ENCODE data around the gene ST8SIA1.

The ST8SIA1 gene

DNA sequence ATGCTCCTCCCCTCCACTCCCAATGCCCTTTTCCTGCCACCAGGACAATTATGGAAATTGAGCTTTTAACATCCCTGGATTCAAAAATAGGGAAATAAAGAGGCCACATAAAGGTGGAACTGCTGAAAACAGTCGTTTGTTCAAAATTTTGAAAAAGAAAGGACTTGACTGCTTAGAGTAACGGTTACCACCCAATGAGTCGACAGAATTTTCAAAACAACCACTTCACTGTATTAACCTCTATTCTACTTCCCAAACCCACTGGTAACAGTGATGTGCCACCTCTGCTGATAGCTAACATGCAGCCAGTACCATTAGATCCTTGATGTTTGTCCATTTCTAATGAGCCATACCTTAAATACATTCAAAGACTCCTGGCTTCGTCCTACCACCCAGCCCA, 4.9 kb downstream of the ST8SIA1 start:
- no peak for DNase-seq

DNA sequence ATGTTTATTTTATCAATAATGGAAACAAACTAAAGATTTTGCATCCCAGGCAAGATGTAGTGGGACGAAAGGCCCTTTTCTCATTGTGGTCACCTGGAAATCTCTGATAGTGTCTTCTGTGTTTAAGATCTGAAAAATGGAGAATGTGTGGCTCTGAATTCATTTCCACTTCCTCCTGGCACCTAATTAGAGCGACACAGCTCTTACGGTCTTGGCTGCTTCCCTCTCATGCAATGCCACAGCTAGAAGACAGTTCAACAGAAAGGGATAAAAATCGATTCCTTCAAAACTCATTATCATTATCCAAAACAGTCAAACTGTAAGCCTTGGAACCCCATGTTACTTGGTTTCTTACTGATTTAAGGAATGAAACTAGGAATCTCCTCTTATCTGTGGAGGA, 9.3 kb downstream of the ST8SIA1 start:
- no peak for DNase-seq

DNA sequence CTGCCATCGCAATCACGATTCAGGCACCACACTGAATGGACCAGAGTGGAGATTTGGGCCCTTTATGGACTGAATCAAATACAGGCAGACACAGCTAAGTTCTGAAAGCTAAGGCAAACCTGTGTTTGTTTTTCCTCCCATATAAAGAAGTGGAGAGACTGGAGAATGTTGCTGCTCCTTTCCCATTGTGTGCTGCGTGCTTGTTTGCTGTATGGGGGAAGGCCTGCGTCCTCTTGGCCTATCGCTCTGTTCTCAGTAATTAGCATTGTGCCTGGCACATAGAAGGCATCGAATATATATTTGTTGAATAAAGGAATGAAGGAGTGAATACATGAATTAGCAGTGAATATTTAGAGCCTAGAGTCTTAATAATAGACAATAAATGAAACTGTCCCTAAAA, 12.4 kb downstream of the ST8SIA1 start:
- DNase-seq = no peak

DNA sequence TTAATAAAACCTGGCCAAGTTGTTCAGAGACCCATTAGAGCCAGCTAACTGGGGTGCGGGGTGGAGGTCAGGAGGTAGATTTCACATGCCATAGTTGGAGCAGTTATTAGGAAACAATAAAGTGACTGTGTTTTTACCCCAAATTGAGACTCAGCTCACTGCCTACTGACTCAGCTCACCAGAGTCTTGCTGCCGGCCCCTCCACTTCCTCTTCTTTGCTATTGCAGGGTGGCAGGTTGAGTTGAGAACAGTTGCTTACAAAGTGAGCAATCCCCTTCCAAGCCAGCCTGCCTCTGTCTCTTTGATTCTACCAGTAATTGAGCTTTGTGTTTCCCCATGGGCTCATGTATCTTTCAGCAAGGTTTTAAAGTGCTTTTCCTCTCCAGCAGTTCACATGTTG, 12.9 kb downstream of the ST8SIA1 start:
- DNase-seq = no peak

DNA sequence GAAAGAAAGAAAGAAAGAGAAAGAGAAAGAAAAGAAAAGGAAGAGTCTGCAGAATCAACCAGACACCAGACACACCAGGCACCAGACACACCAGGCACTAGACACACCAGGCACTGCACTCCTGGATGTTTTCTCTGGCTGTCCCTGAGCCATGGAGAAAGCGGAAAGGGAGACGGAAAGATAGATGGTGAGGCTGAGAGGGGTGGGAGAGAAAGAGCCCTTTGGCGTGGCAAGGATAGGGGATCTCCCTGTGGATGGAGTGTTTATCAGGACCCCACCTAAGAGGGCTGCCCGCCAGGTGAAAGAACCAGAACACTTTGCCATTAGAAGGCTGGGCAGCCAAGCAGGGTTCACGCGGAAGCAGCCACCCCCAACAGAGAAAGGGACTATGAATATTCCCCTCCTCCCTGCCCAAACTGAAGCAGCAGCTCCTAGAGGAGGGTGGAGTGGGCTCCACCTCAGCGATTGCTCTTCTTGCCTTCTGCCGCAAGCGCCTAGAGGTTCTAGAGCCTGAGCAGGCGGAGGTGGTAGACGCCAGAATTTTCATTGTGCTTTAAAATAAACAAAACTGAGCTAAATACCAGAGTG, 13.4 kb downstream of the ST8SIA1 start:
- no peak for DNase-seq

DNA sequence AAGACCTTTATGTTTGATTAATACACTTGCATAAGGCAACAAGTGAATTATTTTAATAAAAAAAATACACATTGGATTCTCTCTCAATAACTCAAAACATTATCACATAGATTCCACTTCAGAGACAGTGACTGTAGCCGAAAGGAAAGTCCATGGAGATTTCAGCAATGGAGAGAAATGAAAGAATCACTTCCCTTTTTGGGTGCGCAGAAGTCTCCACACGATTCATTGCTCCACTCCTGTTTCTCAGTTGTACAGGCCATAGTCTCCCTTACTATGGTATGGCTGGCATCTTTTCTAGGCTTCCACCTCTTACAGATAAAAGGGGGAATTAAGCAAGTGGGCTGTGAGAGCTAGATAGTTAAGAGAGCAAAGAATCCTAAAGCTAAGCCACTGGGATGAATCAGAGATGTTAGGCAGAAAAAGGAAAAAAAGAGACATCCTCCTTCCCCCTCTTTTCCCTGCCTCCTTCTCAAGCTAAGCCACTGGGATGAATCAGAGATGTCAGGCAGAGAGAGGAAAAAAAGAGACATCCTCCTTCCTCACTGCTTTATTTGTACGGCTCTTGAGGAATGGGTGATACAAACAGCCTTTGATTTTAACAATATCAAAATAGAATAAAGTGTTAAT, 16.3 kb downstream of the ST8SIA1 start:
- DNase-seq = no peak

DNA sequence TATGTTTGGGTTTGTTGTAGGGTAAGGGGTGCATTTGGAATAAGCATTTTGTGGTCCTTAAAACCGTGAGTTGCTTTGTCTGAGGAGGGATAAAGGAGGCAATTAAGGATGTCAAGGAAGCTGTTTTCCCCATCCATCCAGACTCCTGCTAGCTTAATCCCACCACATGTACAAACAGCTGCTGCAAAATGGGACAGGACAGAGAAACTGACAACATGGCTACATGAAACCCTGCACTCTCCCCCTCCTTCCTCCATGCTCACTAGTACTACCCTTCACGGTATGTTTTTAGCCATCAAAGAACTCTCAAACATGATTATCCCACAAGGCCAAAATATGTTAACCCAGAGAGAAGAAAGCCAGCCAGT, 20.6 kb downstream of the ST8SIA1 start:
- DNase-seq = no peak

DNA sequence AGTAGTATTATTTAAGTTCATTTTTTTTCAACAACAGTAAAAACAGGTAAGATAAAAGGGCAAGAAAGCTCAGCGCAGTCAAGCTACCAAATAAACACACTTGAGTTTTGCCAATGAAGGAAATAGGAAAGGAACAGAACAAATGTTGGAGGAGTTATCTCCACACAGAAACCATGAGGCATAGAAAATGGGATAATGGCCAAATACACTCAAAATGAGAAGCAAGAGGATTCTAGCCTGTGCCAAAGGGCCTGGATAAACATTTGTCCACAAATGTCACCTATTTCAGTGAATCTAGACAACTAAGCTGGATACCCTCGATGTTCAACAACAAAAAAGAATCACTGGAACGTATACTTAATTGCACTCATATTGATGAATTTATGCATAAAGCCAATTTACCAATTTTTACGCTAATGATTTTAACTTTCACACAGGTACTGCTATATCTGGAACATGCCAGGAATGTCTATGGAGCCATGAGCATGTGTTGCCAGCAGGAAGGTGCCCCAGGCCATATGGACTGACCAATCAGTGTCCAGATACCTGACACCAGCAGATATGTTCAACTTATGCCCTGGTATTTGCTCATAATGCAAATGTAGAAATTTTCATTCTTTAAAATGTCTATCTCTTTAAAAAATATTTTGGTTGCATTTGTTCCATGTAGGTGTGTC, 21.1 kb downstream of the ST8SIA1 start:
- no peak for DNase-seq

DNA sequence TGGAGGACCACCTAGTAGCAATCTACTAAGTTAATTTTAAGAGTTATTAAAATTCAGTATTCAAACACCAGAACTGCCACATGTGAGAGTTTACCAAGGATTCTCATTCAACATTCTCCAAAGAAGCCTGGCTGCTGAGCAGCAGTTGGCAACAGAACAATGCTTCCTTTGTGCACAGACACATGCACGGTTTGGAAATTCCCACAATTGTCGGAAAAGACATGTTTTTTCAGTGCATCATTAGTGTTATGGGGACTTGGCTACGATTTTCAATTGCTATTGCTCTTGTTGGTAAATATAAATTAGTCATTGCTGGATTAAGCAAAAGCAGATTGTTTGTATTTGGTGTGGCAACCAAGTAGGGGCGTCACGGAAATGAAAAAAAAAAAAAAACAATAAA, 22.2 kb downstream of the ST8SIA1 start:
- no peak for DNase-seq

DNA sequence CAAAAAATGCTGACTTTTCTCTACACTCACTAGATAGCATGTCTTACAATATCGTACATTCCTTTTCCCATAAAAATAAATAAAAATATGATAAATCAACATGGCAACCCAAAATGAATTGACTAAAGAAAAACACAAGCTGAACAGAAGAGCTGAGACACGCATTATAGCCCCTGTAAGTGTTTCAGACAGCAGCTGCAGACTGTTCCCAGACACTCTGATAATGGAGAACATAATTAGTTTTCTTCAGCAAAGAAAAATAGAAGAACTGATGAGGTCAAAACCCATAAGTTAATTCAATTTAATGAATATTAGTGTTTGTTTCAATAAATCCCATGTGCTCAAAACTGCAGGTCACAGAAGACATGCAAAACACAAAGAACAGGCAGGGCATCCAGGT, 23.8 kb downstream of the ST8SIA1 start:
- no peak for DNase-seq

DNA sequence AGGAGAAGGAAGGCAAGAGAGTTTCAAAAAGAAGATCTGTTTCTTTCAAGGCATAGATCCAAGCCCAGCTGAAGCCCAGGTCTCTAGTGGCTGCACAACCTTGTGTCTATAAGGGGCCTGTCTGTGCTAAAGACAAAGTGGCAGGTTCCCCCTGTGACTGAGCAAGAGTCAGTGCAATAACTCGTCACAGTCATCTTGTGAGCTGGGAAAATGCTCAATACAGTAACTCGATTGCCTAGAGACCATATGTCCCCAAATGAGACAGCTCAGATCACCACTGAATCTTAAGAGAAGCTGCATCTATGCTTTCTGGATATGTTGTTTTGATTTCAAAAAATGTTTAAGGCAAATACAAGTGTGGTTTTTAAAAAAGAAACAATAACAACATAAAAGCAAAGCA, 24.2 kb downstream of the ST8SIA1 start:
- DNase-seq = no peak

DNA sequence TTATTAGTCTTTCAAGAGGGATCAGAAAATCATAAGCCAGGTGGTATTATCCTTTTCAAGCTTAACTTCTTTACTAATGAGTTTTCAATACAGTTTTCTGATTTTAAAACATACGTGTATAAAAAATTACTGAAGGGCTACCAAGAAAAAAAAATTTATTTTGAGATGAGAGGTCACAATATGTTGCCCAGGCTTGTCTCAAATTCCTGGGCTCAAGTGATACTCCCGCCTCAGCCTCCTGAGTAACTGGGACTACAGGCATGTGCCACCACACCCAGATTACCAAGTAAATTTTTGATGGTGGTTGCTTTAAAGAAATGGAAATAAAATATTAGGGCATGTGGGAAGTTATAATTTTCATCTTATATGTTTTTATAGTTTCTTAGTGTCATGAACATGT, 26.7 kb downstream of the ST8SIA1 start:
- DNase-seq = no peak

DNA sequence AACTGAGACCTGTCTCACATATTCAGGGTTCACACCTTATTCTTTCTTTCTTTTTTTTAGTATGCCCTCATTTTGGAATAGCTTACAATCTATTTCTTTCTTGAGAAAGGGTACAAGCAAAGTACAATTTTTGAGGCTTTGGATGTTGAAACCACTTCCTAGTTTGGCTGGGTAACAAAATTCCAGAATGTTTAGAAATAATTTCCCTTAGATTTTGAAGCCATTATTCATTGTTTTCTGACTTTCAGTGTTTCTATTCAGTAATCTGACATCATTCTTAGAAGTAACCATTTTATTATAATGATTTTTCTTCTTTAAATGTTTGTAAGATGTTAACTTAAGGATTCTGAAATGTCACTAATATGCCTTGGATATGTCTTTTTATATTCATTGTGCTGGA, 28.2 kb downstream of the ST8SIA1 start:
- no peak for DNase-seq

DNA sequence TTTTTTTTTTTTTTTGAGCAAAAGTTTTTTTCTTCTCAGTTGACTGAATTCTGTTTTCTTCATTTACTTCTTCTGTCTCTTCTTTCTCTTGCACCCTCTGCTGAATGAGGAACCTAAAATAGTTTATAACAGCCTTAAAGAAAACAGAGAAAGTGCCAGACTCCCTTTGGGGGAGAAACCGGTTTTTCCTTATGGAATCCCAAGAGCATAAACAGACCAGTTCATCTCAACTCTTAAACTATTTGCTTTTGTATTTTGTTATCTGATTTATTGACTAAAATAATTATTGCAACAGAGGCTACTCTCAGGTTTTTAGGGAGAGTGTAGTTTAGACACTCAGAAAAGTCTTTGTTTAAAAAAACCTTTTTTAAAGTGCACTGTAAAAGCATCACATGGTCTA, 30.2 kb downstream of the ST8SIA1 start:
- DNase-seq = no peak

DNA sequence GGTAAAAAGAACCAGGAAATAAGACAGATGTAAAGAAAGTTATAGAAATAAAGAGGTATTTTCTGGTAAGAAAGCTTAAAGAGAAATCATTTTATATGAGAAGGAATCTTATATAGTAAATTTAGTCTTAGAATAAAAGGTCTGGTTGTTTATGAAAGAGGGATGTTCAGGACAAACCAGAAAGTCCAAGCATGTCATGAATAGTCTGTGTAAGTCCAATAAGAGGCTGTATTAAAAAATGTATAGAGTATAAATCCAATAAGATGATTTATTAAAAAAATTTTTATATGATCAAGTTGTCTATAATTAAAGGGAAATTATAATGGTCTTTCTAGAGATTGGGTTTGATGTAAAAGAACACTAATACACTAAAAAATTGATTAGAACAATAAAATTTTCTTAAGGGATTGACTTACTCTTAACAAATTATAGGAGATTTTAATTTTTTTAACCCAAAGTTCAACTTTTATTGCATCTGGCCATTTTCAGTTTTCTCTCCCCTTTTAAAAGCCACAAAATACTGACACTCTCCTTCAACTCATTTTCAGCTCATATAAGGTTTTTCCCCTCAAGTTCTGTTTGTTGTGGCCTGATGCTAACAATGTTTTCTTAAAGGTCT, 35.1 kb downstream of the ST8SIA1 start:
- no peak for DNase-seq

DNA sequence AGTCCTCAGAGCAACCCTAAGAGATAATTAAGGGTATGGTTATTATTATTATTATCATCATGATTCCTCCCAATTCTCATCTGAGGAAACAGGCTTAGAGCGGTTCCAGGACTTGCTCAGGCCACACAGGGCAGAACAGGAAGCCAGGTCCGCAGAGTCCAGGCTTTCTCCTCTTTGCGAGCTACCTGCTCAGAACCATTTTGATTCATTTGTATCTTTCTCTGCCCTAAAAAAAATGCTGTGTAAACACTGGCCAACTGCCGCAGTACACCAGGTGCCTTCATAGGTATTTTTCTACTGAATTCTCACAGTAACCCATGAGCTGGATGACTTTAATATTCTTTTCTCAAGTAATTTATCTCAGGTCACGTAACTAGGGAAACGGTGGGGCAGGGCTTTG, 45.3 kb downstream of the ST8SIA1 start:
- no peak for DNase-seq

DNA sequence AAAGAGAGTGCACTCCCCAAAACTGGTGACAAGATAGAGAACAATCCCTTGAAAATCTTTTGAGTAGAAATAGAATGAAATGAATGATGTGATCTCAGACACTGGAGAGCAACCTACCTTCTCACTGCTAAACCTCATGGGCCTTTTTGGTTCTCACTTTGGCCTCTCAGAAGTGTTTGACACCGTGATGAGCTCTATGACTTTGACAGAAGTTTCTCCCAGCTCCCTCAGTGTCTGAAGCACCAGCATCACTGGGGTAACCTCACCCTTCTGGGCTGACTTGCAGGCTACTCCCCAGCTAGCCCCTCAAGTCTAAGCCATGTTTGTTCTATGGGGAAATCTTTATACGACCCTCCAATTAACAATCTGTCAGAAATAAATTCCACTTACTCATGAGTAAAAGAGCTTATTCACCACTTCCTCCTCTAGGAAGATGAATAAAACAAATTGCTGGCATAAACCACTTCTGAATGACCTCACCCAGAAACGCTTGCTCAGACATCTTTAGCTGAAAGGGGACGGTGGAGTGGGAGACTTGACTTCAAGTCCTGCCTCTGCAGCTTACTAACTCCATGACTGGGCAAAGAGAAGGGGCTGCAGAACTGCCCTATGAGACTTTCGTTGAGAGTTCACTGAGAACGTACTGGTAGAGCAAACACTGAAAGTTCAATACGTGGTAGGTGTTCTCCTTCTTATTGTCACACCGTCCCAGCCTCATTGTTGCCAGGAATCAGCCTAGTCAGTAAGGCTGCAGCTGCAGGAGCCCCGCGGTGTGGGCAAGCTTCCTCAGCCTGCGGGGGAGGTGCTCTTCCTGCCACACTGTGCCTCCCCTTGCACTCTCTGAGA, 46.5 kb downstream of the ST8SIA1 start:
- DNase-seq = no peak

DNA sequence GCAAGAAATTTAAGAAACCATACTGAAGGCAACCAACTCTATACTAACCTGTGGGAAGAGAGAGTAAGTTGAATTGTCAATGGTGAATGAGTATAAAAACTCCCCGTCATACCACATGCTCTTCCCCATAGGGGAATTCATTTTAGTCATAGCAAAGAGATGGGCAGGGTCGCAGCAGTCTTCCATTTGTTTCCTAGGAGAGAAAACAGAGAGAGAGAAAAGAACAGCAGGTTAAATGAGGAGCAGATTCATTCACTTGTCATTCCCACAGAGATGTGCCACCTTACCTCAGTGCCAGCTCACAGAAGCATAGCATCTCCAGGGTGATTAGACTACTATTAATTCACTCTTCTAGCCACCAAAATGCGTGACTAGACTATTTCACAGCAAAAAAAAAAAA, 47.4 kb downstream of the ST8SIA1 start:
- no peak for DNase-seq

DNA sequence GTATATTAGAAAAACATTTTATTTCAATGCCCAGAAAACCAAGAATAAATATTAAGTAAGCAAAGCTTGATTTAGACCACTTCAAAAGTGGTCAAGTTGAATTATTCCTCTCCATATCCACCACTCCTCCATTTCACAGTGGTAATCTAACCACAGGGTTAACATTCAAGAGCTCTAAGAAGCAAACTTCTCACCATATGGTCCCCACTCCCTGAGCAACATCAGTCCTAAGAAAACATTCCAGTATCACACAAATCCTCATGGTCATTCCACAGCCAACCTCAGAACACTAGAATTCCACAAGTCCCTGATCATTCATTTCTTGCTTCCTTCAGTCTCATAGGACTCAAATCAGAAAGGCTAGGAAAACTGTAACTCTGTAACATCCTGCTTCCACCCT, 47.9 kb downstream of the ST8SIA1 start:
- no peak for DNase-seq

DNA sequence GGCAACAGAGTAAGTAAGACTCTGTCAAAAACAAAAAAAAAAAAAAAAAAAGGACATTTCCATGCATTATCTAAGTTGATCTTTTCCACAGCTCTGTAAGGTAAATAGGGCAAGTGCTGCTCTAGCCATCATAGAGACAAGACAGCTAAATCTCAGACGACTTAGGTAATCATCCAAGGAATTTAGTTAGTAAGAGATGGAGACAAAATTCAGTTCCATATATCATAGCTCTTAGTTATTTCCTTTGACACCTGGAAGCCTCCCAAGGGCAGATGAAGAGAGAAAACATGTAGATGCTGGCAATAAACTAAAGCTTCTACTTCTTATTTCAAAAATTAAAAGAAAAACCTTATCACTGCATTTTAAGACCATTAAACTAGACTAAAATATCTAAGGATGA, 48.7 kb downstream of the ST8SIA1 start:
- no peak for DNase-seq

DNA sequence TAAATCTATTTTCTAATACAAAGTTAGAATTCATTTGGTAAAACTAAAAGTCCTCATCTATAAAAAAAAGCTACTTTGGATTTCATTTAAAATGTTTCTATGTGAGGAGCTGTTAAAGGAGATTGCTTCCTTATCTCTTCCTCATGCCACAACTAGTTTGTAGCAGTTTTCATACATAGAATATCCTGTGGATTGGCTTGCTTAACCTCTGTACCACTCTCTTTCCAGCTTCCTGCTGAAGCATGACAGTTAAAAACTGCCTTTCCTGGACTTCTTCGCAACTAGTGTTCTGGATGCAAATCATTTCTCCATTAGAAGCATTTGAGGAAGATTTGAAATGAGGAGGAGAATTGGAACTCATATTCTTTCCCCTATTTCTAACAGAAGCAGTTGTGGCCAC, 49.6 kb downstream of the ST8SIA1 start:
- DNase-seq = no peak

DNA sequence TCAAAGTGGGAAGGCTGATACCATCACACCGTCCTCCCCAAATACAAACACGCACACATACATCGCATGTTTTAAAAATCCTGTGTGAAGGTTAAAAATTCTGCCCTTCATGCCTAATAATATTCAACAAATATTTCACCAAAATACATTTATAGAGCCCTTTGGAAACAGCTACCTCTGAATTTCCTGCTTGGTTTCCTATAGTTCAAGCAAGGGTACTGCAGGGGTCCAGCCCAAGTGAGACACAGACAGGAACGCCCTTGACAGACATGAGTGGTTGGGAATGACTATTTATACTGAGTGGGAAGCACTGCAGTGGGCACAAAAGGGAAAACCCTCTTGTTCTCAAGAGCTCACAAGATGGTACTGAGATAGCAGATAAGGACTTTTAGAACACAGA, 51.0 kb downstream of the ST8SIA1 start:
- no peak for DNase-seq

DNA sequence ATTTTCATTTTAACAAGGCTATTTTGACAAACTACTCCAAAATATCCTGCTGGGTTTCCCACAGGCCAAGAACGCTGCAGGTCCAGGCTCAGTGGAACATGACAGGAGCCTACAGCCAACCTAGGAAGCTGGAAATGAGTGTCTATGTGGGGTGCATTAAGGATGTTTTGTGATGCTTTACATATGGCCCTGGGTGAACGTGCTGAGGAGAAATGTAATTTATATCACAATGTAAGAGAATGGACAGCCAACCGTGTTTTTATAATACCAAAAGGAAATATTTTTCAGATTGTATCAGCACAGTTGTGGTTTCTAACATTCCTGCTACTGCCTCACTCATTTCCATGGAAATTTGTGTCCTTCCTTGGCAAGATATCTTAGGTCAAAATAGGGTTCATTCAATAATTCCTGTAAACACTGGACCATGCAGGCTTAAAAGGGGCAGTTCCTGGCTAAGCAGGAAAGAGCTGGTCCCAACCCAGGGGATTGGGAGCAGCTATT, 51.5 kb downstream of the ST8SIA1 start:
- no peak for DNase-seq
